NCI-H146 (cell line): ENCODE results near the gene MIAT.

Experiments
- DNase-seq: peaks from one replicate; lab custom pipeline; 2025; lab: John Stamatoyannopoulos, UW

MIAT gene

GRCh38 chr22:26669060-26669481 lies 11.7 kb downstream of the MIAT start:
- DNase-seq = peak; percentile 1

GRCh38 chr22:26670459-26670858 lies 13.1 kb downstream of the MIAT start:
- DNase-seq = no peak

- no peak for DNase-seq
Observed at GRCh38 chr22:26671317-26672059, 14.1 kb downstream of the MIAT start.

GRCh38 chr22:26672060-26672471 lies 14.7 kb downstream of the MIAT start:
- DNase-seq = peak; percentile 56

GRCh38 chr22:26672590-26673468 lies 15.4 kb downstream of the MIAT start:
- DNase-seq = peak; percentile 95

GRCh38 chr22:26673486-26673885 lies 16.1 kb downstream of the MIAT start:
- DNase-seq = no peak

- peak; percentile 52 for DNase-seq
Observed at GRCh38 chr22:26674211-26675190, 17.1 kb downstream of the MIAT start.

- peak; percentile 18 for DNase-seq
Observed at GRCh38 chr22:26675687-26676268, 18.4 kb downstream of the MIAT start.

GRCh38 chr22:26677217-26677616 lies 19.8 kb downstream of the MIAT start:
- DNase-seq = no peak

GRCh38 chr22:26679003-26679629 lies 21.7 kb downstream of the MIAT start:
- DNase-seq = peak; percentile 39

GRCh38 chr22:26680485-26680884 lies 23.1 kb downstream of the MIAT start:
- DNase-seq = no peak

- DNase-seq = no peak
Observed at GRCh38 chr22:26681395-26681821, 24.0 kb downstream of the MIAT start.

GRCh38 chr22:26684168-26684567 lies 26.8 kb downstream of the MIAT start:
- DNase-seq = no peak

GRCh38 chr22:26685601-26686000 lies 28.2 kb downstream of the MIAT start:
- no peak for DNase-seq

- no peak for DNase-seq
Observed at GRCh38 chr22:26687439-26687838, 30.1 kb downstream of the MIAT start.

GRCh38 chr22:26689513-26690301 lies 32.3 kb downstream of the MIAT start:
- no peak for DNase-seq

- DNase-seq = no peak
Observed at GRCh38 chr22:26690654-26691376, 33.4 kb downstream of the MIAT start.

- DNase-seq = no peak
Observed at GRCh38 chr22:26691377-26691716, 34.0 kb downstream of the MIAT start.

GRCh38 chr22:26692215-26692614 lies 34.8 kb downstream of the MIAT start:
- DNase-seq = no peak

- DNase-seq = no peak
Observed at GRCh38 chr22:26697151-26697550, 39.8 kb downstream of the MIAT start.
